Brain pericyte (primary cell): ENCODE data around the gene RAB40C.

Experiments
- DNase-seq: peaks from one replicate; pipeline ENCODE4 v3.0.0-alpha.2; 2012; ENCODE audit warnings: low read depth, low spot score

The RAB40C gene

GRCh38 chr16:589658-590187 is at the start of gene RAB40C:
TSS of gene RAB40C (plus strand) at chr16:590066. CDS start at chr16:590292, 226 bp downstream.
- DNase-seq: peak; percentile 95

- no peak for DNase-seq
Observed at GRCh38 chr16:540645-541340, 49.1 kb upstream of the RAB40C start.

GRCh38 chr16:543301-544164 is 46.3 kb upstream of the RAB40C start:
- no peak for DNase-seq

DNA sequence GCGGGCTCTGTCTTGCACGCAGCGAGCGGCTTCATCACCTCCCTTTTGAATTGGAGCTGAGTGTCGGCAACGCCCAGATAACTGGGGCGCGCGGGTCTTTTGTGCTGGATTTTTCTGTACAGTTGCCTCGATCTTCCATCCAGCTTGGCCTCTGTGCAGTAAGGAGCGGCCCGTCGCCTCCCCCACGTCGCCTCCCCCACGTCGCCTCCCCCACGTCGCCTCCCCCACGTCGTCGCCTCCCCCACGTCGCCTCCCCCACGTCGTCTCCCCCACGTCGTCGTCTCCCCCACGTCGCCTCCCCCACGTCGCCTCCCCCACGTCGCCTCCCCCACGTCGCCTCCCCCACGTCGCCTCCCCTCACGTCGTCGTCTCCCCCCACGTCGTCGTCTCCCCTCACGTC is 45.3 kb upstream of the RAB40C start:
- no peak for DNase-seq

DNA sequence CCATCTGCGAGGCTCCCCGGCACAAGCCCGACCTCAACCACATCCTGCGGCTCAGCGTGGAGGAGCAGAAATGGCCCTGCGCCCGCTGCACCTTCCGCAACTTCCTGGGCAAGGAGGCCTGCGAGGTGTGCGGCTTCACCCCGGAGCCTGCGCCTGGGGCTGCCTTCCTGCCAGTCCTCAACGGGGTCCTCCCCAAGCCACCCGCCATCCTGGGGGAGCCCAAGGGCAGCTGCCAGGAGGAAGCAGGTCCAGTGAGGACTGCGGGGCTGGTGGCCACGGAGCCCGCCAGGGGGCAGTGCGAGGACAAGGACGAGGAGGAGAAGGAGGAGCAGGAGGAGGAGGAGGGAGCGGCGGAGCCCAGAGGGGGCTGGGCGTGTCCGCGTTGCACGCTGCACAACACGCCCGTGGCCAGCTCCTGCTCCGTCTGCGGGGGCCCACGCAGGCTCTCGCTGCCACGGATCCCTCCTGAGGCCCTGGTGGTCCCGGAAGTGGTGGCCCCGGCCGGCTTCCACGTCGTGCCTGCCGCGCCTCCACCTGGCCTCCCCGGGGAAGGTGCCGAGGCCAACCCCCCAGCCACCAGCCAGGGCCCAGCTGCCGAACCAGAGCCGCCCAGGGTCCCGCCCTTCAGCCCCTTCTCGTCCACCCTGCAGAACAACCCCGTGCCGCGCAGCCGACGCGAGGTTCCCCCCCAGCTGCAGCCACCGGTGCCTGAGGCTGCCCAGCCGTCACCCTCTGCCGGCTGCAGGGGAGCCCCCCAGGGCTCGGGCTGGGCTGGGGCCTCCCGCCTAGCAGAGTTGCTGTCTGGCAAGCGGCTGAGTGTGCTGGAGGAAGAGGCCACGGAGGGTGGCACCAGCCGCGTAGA is 42.7 kb upstream of the RAB40C start:
- DNase-seq: no peak

GRCh38 chr16:548586-548985 is 41.3 kb upstream of the RAB40C start:
- DNase-seq: no peak

GRCh38 chr16:549544-550263 is 40.2 kb upstream of the RAB40C start:
- no peak for DNase-seq

DNA sequence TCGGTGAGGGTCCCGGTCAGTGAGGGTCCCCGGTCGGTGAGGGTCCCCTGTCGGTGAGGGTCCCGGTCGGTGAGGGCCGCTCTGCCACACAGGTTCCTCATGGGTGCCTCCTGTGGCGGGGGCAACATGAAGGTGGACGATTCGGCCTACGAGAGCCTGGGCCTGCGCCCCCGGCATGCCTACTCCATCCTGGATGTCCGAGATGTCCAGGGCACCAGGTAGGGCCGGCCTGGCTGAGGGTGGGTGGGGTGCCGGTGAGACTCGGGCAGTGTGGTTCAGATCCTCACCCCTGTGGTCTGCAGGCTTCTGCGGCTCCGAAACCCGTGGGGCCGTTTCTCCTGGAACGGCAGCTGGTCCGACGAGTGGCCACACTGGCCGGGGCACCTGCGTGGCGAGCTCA is 38.7 kb upstream of the RAB40C start:
- no peak for DNase-seq

DNA sequence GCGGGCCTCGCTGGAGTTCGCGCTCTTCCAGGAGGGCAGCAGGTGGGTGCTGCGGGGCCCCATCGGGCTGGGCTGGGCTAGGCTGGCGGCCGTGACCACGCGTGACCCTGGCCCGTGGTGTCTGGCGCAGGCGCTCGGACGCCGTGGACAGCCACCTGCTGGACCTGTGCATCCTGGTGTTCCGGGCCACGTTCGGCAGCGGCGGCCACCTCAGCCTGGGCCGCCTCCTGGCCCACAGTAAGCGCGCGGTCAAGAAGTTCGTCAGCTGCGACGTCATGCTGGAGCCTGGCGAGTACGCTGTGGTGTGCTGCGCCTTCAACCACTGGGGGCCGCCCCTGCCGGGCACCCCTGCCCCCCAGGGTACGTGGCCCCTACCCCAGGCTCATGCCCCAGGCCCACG is 37.7 kb upstream of the RAB40C start:
- DNase-seq: no peak

GRCh38 chr16:553601-554296 is 36.1 kb upstream of the RAB40C start:
- DNase-seq: no peak

DNA sequence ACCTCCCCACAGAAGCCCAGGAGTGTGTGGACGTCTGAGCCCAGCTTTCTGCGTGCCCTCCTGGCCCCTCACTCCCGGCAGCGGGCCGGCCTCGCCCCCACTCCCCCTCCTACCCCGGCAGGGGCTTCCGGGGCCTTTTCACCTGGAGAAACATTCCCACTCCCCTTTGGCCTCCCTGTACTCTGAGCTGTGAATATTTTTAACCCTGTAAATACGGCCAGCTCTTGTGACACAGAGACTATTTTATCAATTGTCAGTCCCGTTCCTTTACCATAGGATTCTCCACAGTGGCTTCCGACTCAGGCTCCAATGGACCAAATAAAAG is 35.6 kb upstream of the RAB40C start:
- DNase-seq: no peak

DNA sequence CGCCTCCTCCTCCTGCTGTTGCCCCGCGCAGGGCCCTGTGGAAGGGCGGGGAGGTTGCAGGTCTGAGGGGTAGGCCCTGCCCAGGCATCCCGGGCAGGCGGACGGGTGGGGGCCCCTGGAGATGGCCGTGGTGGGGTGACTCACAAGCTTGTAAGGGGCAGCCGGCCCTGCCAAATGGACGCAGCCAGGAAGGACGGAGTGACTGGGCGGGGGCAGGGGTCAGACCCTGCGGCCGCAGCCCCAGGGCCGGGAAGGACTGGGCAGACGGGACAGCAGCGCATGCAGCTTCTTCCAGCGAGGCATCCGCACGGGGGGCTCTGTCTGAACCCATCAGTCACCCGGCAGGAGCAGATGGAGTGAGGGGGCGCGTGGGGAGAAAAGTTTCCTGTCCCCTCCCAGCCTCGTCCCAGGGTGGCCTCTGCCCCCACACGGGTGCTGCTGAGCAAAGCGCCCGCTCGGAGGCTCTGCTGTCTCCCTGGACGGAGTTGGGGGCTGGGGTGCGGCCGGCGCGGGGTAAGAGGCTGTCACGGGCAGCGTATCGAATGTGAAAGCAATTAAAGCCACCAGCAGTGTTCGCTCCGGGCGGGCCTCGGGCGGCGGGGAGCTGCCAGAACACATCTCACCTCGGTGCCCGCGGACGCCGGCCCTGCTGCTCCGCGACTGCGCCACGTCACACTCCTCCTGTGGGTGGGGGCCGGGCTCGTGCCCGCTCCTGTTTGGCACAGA is 35.1 kb upstream of the RAB40C start:
- no peak for DNase-seq

GRCh38 chr16:555528-556473 is 34.1 kb upstream of the RAB40C start:
- DNase-seq: no peak

DNA sequence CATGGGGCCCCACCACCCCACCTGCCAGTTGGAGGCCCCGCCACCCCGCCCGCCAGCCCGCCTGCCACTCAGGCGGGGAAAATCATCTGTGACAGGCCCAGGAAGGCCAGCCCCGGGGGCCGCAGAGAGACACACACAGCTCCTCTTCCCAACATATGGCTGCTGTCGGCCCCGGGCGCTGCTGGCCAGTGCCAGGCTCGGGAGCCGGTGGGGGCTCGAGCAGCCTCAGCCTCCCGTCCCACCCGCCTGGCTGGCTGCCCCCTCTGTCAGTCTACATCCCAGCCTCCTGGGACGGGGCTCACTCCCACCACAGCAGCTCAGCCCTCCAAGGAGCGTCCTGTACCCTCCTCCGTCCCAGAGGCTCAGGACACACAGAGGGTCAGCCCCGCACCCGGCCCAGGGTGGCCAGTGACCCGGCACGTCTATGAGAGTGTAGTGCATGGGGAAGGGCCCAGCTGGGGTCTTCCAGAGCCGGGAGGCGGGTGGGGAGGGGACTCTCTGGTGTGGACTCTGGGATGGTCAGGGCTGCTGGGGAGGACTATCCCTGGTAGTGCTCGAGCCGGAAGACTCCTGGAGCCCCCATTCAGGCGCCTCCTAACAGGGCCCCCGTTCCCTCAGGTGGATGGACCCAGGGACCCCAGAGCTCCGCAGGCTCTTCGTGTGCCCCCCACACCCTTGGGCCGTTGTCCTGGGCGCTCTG is 33.2 kb upstream of the RAB40C start:
- DNase-seq: no peak

- DNase-seq: no peak
Observed at GRCh38 chr16:557463-558297, 32.2 kb upstream of the RAB40C start.

DNA sequence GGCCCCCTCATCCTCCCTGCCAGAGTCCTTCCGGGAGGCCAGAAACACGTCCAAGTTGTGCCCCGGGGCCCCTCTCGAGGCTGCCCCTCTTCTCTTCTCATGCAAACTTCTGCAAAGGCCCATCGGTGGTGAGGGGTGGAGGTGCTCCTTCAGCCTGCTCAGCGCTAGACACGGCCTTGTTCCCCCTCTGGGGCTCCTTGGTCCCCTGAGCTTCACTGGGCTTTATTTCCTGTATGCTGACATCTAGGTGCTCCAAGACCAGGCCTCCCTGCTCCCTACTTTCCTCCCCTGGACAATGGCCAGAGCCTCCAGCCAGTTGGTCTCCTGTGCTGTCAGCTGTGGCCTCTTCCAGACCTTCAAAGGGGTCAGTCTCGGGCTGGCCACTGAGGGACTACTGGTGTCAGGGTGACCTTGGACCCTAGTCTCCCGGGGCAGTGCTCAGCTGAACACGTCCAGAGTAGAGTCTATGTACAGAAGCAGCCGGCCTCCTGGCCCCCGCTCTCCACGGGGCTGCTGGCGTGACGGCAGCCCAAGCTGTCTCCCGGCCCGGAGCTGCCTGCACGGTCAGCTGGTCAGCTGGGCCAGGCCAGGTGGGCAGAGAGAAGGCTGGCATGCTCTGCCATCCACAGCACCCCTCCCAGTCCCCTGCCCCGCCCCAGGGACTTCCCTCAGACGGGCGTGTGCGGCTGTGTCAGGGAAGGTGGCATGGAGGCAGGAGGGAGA is 31.4 kb upstream of the RAB40C start:
- DNase-seq: no peak

DNA sequence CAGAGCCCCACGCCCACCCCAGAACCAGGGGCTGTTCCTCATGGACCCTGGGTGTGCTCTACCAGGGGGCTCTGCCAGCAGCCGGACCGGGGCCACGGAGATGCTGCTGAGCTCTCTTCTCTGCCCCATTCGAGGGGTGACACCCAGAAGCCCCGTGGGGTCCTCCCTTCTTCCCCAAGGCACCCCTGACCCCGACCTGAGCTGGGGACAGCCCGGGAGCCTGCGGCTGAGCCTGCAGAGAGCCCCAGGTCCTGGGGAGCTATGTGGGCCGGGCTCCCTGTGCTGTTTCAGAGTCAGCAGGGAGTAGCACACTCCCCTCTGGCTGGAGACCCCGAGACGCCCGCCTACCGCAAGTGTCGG is 30.9 kb upstream of the RAB40C start:
- no peak for DNase-seq
